ENCODE results near the gene ARFGAP3. TPM values are rescaled to one million over a fixed set of nuclear protein-coding genes. Genes with fewer than 3 reads are reported as not detected.

Gene ARFGAP3
- total RNA-seq, 1 experiment from 2014 or later, result 37.4 TPM

- Histone ChIP-seq H3K4me3 (ENCODE audit: low read depth, low read length) (peak overlapping the region; percentile 92), H3K27me3 (replicated peaks; ENCODE audit: control insufficient read depth, insufficient read depth, low read length) (no peaks in the 10 kb centered on the region), H3K9me3 (no peaks in the 10 kb centered on the region), H3K36me3 (ENCODE audit: control insufficient read depth, insufficient read depth, low read length) (peaks cover 1% of the 10 kb centered on the region; the same call in 1 of the 2 replicates), H3K4me1 (peaks cover 7% of the 10 kb centered on the region)
- peak; percentile 48 to 55 for DNase-seq
- ChIA-PET POLR2A (interaction anchor here (0.6 to 1.1 kb wide), 4 partner anchors 159 to 1170 kb away, joined by 3 to 5 read pairs (median 3); no protein-coding TSS in a partner anchor), CTCF (interaction anchor here (0.6 to 3.9 kb wide), 3 partner anchors 11 to 242 kb away, joined by 3 to 27 read pairs (median 4); partner anchors contain the start of gene POLDIP3)
- H3K27ac Mint-ChIP-seq (ENCODE audit: unreplicated experiment), result peak overlapping the region; percentile 94
- BruUV-seq (replicated peaks), result no TSS peak
- H3K27me3 Mint-ChIP-seq (ENCODE audit: insufficient read depth, unreplicated experiment), result no peaks in the 10 kb centered on the region
- H3K9me3 Mint-ChIP-seq (ENCODE audit: unreplicated experiment), result no peaks in the 10 kb centered on the region
- intact Hi-C loops (cut with micrococcal nuclease; ENCODE audit: unreplicated experiment), result no loop called here
- TF ChIP-seq CTCF (IDR thresholded peaks at IDR 0.05; ENCODE audit: insufficient read depth in 1 of 2, low read depth in 1 of 2, low read length in 1 of 2, severe bottlenecking in 1 of 2, unreplicated experiment in 1 of 2), result no peak
- H3K4me1 Mint-ChIP-seq (ENCODE audit: low read depth, unreplicated experiment), result no peaks in the 10 kb centered on the region
- peak overlapping the region; percentile 91 for H3K4me3 Mint-ChIP-seq (ENCODE audit: unreplicated experiment)
- H3K36me3 Mint-ChIP-seq (ENCODE audit: insufficient read depth, unreplicated experiment), result peaks cover 37% of the 10 kb centered on the region
Measured at GRCh38 chr22:42856179-42856864, 751 bp downstream of the ARFGAP3 start.

- no peaks in the 10 kb centered on the region for H3K27me3 ChIP-seq (replicated peaks; ENCODE audit: control insufficient read depth, insufficient read depth, low read length)
- H3K36me3 ChIP-seq (ENCODE audit: control insufficient read depth, insufficient read depth, low read length), result peaks cover 1% of the 10 kb centered on the region; the same call in 1 of the 2 replicates
- H3K9me3 Mint-ChIP-seq (ENCODE audit: unreplicated experiment), result no peaks in the 10 kb centered on the region
- CTCF ChIA-PET, result interaction anchor here (3.9 kb wide), 1 partner anchor 12 kb away, joined by 27 read pairs; no protein-coding TSS in a partner anchor
- no peaks in the 10 kb centered on the region for H3K9me3 ChIP-seq
- no peak for TF ChIP-seq CTCF (IDR thresholded peaks at IDR 0.05; ENCODE audit: insufficient read depth in 1 of 2, low read depth in 1 of 2, low read length in 1 of 2, severe bottlenecking in 1 of 2, unreplicated experiment in 1 of 2)
- H3K4me3 ChIP-seq (ENCODE audit: low read depth, low read length), result peak overlapping the region; percentile 92
- POLR2A ChIA-PET, result interaction anchor here (0.6 to 0.8 kb wide), 2 partner anchors 254 to 1171 kb away, joined by 3 to 5 read pairs; no protein-coding TSS in a partner anchor
- peaks cover 7% of the 10 kb centered on the region for H3K4me1 ChIP-seq
- peak overlapping the region; percentile 94 for H3K27ac Mint-ChIP-seq (ENCODE audit: unreplicated experiment)
- no TSS peak for BruUV-seq (replicated peaks)
- peak overlapping the region; percentile 91 for H3K4me3 Mint-ChIP-seq (ENCODE audit: unreplicated experiment)
- intact Hi-C loops (cut with micrococcal nuclease; ENCODE audit: unreplicated experiment), result no loop called here
- no peak for DNase-seq
- peaks cover 39% of the 10 kb centered on the region for H3K36me3 Mint-ChIP-seq (ENCODE audit: insufficient read depth, unreplicated experiment)
- no peaks in the 10 kb centered on the region for H3K4me1 Mint-ChIP-seq (ENCODE audit: low read depth, unreplicated experiment)
- H3K27me3 Mint-ChIP-seq (ENCODE audit: insufficient read depth, unreplicated experiment), result no peaks in the 10 kb centered on the region
Measured at GRCh38 chr22:42855721-42856120, 1.4 kb downstream of the ARFGAP3 start.

GRCh38 chr22:42855211-42855610, 1.9 kb downstream of the ARFGAP3 start:
- no peak for DNase-seq
- no peaks in the 10 kb centered on the region for H3K27me3 Mint-ChIP-seq (ENCODE audit: insufficient read depth, unreplicated experiment)
- H3K27me3 ChIP-seq (replicated peaks; ENCODE audit: control insufficient read depth, insufficient read depth, low read length), result no peaks in the 10 kb centered on the region
- no peak for TF ChIP-seq CTCF (IDR thresholded peaks at IDR 0.05; ENCODE audit: insufficient read depth in 1 of 2, low read depth in 1 of 2, low read length in 1 of 2, severe bottlenecking in 1 of 2, unreplicated experiment in 1 of 2)
- no peaks in the 10 kb centered on the region for H3K9me3 Mint-ChIP-seq (ENCODE audit: unreplicated experiment)
- H3K36me3 Mint-ChIP-seq (ENCODE audit: insufficient read depth, unreplicated experiment), result peaks cover 41% of the 10 kb centered on the region
- no peak overlapping the region for H3K27ac Mint-ChIP-seq (ENCODE audit: unreplicated experiment)
- no peaks in the 10 kb centered on the region for H3K9me3 ChIP-seq
- peaks cover 1% of the 10 kb centered on the region; the same call in 1 of the 2 replicates for H3K36me3 ChIP-seq (ENCODE audit: control insufficient read depth, insufficient read depth, low read length)
- peaks cover 7% of the 10 kb centered on the region for H3K4me1 ChIP-seq
- H3K4me1 Mint-ChIP-seq (ENCODE audit: low read depth, unreplicated experiment), result no peaks in the 10 kb centered on the region
- no peak overlapping the region; the same call in 1 of the 2 replicates for H3K4me3 ChIP-seq (ENCODE audit: low read depth, low read length)
- CTCF ChIA-PET, result interaction anchor here (0.5 to 3.9 kb wide), 2 partner anchors 12 to 79 kb away, joined by 3 to 27 read pairs; no protein-coding TSS in a partner anchor
- BruUV-seq (replicated peaks), result no TSS peak
- H3K4me3 Mint-ChIP-seq (ENCODE audit: unreplicated experiment), result peak overlapping the region; percentile 91
- POLR2A ChIA-PET, result no interaction called here
- intact Hi-C loops (cut with micrococcal nuclease; ENCODE audit: unreplicated experiment), result no loop called here

All from Caco-2 (cell line).